GM12872 (cell line): ENCODE results near the gene DUSP19.

Source experiments
- TF ChIP-seq, protein P1 (sequence below): IDR thresholded peaks from 3 replicates; pipeline ENCODE4 v1.5.1; 2011; ENCODE audit warnings: low read depth, mild to moderate bottlenecking, low read length, moderate library complexity; ENCODE audit not compliant: insufficient read depth

DUSP19 gene

DNA sequence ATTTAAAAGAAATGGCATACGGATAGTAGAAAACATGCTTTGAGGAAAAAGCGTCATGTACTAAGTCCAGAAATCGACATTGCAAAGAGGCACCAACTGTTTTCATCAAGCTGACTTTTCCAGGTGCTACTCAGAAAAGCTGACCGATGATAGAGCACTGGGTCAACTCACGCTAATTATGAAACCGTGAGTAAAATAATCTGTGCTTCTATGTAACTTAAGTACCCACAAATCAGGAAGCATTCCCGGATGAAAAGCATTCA is 45.3 kb downstream of the DUSP19 start:
- TF ChIP-seq, protein P1, sequence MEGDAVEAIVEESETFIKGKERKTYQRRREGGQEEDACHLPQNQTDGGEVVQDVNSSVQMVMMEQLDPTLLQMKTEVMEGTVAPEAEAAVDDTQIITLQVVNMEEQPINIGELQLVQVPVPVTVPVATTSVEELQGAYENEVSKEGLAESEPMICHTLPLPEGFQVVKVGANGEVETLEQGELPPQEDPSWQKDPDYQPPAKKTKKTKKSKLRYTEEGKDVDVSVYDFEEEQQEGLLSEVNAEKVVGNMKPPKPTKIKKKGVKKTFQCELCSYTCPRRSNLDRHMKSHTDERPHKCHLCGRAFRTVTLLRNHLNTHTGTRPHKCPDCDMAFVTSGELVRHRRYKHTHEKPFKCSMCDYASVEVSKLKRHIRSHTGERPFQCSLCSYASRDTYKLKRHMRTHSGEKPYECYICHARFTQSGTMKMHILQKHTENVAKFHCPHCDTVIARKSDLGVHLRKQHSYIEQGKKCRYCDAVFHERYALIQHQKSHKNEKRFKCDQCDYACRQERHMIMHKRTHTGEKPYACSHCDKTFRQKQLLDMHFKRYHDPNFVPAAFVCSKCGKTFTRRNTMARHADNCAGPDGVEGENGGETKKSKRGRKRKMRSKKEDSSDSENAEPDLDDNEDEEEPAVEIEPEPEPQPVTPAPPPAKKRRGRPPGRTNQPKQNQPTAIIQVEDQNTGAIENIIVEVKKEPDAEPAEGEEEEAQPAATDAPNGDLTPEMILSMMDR, result no peak

DNA sequence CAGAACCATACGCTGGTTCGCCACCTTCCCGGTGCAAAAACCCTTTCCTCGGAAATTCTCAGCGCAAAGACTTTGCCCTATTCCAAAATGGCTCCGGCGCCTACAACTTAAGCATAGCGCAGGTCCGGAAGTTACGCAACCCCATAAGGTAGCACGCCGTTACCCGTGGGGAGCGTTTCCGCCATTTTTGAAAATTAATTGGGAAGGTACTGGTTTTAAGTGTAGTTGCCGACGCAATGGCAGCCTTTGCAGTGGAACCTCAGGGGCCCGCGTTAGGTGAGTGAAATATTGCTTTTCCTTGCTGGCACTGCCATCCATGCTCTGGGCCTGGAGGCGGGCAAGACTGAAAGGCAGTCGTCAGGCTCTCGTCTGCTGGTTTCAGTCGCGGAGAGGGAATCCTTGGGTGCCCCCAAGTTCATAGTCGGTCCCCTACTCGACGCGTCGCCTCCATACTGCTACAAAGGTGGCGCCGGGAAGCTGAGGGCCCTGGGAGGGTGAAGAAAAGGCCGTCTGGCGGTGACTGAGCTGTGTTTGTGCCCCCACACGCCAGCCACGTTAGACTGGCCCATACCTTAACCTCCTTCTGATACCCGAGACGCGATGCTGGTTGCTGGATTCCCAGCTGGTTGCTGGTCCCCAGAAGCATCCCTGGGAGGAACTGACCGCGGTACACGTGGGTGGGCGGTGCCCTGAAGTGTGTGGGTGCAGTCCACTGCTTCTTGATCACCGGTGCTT is 45.8 kb downstream of the DUSP19 start, which contains the start of gene NUP35:
Gene NUP35, plus strand, starts transcription at position 222 of the 735 bp plus-strand sequence. Its CDS starts 15 bp downstream, at position 237.
- TF ChIP-seq, protein P1, result no peak

DNA sequence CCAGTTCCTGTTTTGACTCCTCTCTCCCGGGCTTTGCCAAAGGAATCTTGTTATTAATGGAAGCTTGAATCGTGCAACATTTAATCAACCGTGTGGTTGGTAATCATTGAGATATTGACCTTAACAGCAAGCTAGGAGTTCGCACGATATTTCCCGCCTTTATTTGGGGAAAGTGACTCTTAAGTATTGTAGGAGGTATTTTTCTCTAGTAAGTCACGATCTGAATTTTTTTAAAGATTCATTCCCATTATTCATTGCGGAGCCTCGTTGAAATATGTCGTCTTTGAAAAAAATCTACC is 46.4 kb downstream of the DUSP19 start:
- TF ChIP-seq, protein P1, result no peak

DNA sequence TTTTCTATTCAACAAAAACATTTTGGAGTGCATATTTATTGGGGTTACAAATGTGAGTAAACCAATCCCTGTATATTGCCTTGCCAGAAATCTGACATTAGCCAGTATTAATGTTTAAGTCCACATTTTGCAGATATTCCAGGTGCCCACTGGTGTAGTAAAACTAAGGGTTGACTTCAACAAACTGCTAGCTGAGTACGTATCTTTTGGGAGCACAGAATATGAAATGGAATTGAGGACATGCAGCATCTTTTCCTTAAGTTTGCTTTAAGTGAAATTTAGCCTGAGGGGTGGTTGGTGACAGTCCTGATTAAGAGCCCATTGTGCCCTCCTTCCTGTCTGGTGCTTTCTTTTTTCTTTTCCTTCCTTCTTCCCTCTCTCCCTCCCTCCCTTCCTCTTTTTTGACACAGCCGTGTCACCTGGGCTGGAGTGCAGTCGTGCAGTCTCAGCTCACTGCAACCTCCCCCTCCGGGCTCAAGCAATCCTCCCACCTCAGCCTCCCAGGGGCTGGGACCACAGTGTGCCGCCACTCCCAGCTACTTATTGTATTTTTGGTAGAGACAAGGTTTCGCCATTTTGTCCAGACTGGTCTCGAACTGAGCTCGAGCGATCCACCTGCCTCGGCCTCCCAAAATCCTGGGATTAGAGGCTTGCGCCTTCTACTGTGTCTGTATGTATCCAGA is 47.3 kb downstream of the DUSP19 start:
- TF ChIP-seq, protein P1, result no peak

DNA sequence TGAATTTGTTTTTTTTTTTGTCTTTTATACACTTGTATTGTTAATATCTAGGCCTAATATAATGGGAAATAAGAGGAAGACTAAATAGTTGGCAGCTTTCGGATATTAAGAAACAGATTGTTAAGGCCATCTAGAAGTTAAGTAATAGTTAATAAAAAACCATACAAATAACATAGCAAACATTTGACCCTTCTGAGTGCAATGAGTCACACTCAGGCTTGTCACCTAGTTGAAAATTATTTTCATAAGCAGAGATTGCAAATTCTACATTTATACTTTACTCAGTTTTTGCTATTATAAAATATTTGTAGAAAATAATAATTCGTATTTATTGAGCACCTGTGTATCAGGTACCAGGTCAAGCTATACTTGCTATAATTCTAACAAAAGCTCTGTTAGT is 48.1 kb downstream of the DUSP19 start:
- TF ChIP-seq, protein P1, result no peak

DNA sequence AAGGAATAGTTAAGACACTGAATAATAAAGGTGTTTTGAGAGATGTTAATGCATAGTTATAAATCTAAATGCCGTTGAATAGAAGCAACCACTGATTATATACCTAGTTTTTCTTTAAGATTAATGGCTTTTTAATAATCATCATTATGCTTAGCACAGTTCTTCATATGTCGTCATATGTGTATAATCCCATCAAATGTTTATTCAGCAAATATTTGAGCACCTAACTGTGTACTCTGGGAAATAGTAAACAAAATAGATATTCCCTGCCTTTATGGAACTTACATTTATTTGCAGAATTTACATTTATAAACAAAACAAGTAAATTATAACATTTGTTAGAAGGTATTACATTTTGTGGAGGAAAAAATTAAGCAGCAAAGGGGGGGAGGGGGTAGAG is 55.5 kb downstream of the DUSP19 start:
- TF ChIP-seq, protein P1, result no peak

DNA sequence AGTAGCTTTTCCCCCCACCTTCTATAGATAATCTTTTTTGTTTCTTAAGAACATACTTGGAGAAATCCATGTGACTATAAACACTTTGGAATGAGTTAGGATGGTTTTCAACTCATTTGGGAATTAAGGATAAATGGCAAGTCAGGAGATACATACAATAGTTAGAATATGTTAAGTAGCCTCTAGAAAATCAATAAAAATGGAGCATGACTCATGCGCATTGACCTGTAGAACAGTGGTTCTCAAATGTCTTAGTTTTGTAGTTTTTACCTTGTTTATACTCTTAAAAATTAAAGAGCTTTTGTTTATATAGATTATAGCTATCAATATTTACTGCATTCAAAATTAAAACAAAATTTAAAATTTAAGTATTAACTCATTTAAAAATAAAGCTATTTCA is 70.4 kb downstream of the DUSP19 start:
- TF ChIP-seq, protein P1, result no peak

DNA sequence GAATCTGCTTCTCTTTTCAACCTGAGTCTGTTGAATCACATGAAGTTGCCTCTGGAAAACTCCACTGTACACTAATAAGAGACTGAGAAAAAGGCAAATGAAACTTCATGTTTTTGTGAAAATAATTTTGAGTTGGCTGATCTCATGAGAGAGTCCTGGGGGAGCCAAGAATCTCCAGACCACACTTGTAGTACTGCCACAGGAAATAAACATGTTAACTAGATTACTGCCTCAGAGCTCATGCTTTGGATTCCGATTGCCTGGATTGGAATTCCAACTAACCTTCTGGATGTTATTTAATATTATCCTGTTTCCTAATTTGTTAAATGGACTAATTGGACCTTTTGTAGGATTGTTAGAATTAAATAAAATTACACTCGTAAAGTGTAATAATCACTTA is 70.9 kb downstream of the DUSP19 start:
- TF ChIP-seq, protein P1, result no peak
